ENCODE data around the gene PGA3.
"Not testable (repeated sequence)": the region's sequence is repeated elsewhere in the genome, so short reads cannot be mapped to it uniquely, and the experiment has no call there.

Gene PGA3

GRCh38 chr11:61211327-61211952, 8.1 kb downstream of the PGA3 start:
- DNase-seq: not testable (repeated sequence)

- DNase-seq: not testable (repeated sequence)
These were observed 8.9 kb downstream of the PGA3 start for GRCh38 chr11:61212202-61212601.

GRCh38 chr11:61213711-61214324, 10.5 kb downstream of the PGA3 start:
- not testable (repeated sequence) for DNase-seq

- DNase-seq: not testable (repeated sequence)
These were observed 15.0 kb downstream of the PGA3 start for GRCh38 chr11:61218306-61218705.

- not testable (repeated sequence) for DNase-seq
These were observed 15.7 kb downstream of the PGA3 start for GRCh38 chr11:61219016-61219415.

GRCh38 chr11:61222047-61222446, 18.7 kb downstream of the PGA3 start, which contains the start of gene PGA4:
PGA4 (plus strand) TSS chr11:61222347; CDS start chr11:61222401, 54 bp downstream.
- DNase-seq: not testable (repeated sequence)

GRCh38 chr11:61222692-61223091, 19.4 kb downstream of the PGA3 start:
- not testable (repeated sequence) for DNase-seq

- DNase-seq: not testable (repeated sequence)
These were observed 23.3 kb downstream of the PGA3 start for GRCh38 chr11:61226457-61227137.

- DNase-seq: not testable (repeated sequence)
These were observed 26.1 kb downstream of the PGA3 start for GRCh38 chr11:61229458-61229857.

- DNase-seq: not testable (repeated sequence)
These were observed 27.7 kb downstream of the PGA3 start for GRCh38 chr11:61231033-61231432.

- DNase-seq: not testable (repeated sequence)
These were observed 28.3 kb downstream of the PGA3 start for GRCh38 chr11:61231585-61231984.

GRCh38 chr11:61232548-61233145, 29.3 kb downstream of the PGA3 start:
- DNase-seq: not testable (repeated sequence)

GRCh38 chr11:61237130-61237529, 33.8 kb downstream of the PGA3 start:
- DNase-seq: not testable (repeated sequence)

- DNase-seq: not testable (repeated sequence)
These were observed 37.0 kb downstream of the PGA3 start for GRCh38 chr11:61240288-61240687.

- DNase-seq: not testable (repeated sequence)
These were observed 37.6 kb downstream of the PGA3 start, which contains the start of gene PGA5 for GRCh38 chr11:61240875-61241274. PGA5 (plus strand) TSS chr11:61241175; CDS start chr11:61241227, 52 bp downstream.

GRCh38 chr11:61241526-61241925, 38.2 kb downstream of the PGA3 start:
- DNase-seq: not testable (repeated sequence)

- not testable (repeated sequence) for DNase-seq
These were observed 42.1 kb downstream of the PGA3 start for GRCh38 chr11:61245284-61245964.

- DNase-seq: not testable (repeated sequence)
These were observed 44.8 kb downstream of the PGA3 start for GRCh38 chr11:61248071-61248470.

- DNase-seq: not testable (repeated sequence)
These were observed 45.9 kb downstream of the PGA3 start for GRCh38 chr11:61249201-61249600.

- not testable (repeated sequence) for DNase-seq
These were observed 47.8 kb downstream of the PGA3 start for GRCh38 chr11:61250796-61251765.

- not testable (repeated sequence) for DNase-seq
These were observed 49.0 kb downstream of the PGA3 start for GRCh38 chr11:61252332-61252731.
